Thyroid gland (tissue), 4 donors: Measurements from ENCODE around the gene RNPEPL1. TPM values are rescaled to one million over a fixed set of nuclear protein-coding genes. Genes with fewer than 3 reads are reported as not detected.
A peak's percentile ranks its signal among the peaks of the same experiment; 100 is the strongest.

Experiments
- DNase-seq, 2 donors: peaks; one replicate each; pipeline ENCODE4 v3.0.0-alpha.2; 2019
- H3K27ac ChIP-seq, 3 donors: fragments of 200-600 bp; sonication (generic); 1 replicate in 2 of 3; 2 replicates in 1 of 3; pipeline ENCODE4 v1.5.1; 2016 to 2019; ENCODE audit warnings: mild to moderate bottlenecking in 1 of 3, moderate library complexity in 1 of 3
- H3K27me3 ChIP-seq: fragments of 200-600 bp; sonication (generic); one replicate; pipeline ENCODE4 v1.5.1; 2019
- H3K36me3 ChIP-seq, 2 donors: fragments of 200-600 bp; sonication (generic); one replicate each; pipeline ENCODE4 v1.5.1; 2016 to 2019
- H3K4me1 ChIP-seq, 2 donors: fragments of 200-600 bp; sonication (generic); one replicate each; pipeline ENCODE4 v1.5.1; 2017 to 2019
- H3K4me3 ChIP-seq, 3 donors: fragments of 200-600 bp; sonication (generic); replicated peaks in 1 of 3; 1 replicate in 2 of 3; 2 replicates in 1 of 3; pipeline ENCODE4 v1.5.1; 2016; ENCODE audit warnings: mild to moderate bottlenecking in 1 of 3
- H3K9me3 ChIP-seq: fragments of 200-600 bp; sonication (generic); one replicate; pipeline ENCODE4 v1.5.1; 2017
- POLR2A ChIP-seq, 2 donors: fragments of 450-650 bp; IDR thresholded peaks; one replicate each; pipeline ENCODE4 v1.6.1; 2017; ENCODE audit warnings: antibody characterized with exemption in 2 of 2, mild to moderate bottlenecking in 2 of 2, moderate library complexity in 1 of 2
- WGBS, 2 donors: methylation state at CpG; one replicate each; pipeline ENCODE4 v1.1.5; 2017; 5-methylcytosine and 5-hydroxymethylcytosine counted together
- intact Hi-C: fragments of 100-400 bp; cut with DNase I; formaldehyde crosslinking; loops from one replicate; pipeline ENCODE4 v1.15.1; 2023
- total RNA-seq, 4 donors: library from RNA; depleted of rRNA; stranded (reverse); fragments of >200 nt; gene quantifications; one replicate each; pipeline ENCODE4 v1.2.3, GENCODE V29; 2016
- TF ChIP-seq, protein P1 (sequence below), 6 experiments: fragments of 200-600 bp in 3 of 6; fragments of 450-650 bp in 3 of 6; sonication (generic) in 3 of 6; IDR thresholded peaks; one replicate each; pipeline ENCODE4 v1.5.1; 2016 to 2019; ENCODE audit warnings: antibody characterized with exemption in 6 of 6, mild to moderate bottlenecking in 2 of 6, inconsistent platforms in 1 of 6, moderate library complexity in 1 of 6

The RNPEPL1 gene
- total RNA-seq, 4 donors from 2014 or later: 20.0 to 45.5 (median 37.3) TPM

DNA sequence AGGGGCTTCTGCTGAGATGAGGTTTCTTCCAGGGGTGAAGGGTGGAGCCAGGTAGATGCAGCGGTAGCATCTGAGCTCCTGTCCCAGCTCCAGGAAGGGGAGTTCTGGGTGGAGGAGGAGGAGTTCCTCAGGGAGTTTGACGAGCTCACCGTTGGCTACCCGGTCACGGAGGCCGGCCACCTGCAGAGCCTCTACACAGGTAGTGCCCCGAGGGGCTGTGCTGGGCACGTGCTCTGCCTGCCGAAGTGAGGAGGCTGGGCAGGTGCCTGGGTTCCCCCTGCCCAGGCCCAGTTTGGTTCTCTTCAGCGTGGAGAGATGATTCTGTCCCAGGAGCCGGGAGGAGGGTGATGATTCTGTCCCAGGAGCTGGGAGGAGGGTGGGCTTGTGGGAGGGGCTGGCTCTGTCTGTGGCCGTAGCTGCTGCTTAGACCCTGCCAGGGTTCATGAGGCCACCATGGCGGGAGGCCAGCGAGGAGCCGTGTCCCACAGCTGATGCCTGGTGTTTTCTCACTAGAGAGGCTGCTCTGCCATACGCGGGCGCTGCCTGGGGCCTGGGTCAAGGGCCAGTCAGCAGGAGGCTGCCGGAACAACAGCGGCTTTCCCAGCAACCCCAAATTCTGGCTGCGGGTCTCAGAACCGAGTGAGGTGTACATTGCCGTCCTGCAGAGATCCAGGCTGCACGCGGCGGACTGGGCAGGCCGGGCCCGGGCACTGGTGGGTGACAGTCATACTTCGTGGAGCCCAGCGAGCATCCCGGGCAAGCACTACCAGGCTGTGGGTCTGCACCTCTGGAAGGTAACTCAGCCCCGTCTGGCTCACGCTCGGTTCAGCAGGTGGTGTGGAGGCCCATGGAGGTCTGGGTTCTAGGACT, 26.5 kb downstream of the RNPEPL1 start:
- peaks cover 13 to 16% of the 10 kb centered on the region in 2 donors for H3K36me3 ChIP-seq
- H3K27ac ChIP-seq: no peak overlapping the region
- WGBS, 2 donors: 90 to 96% methylated on average over 11 to 29 of the region's 34 CpGs
- intact Hi-C loops: loop anchor here (10.0 kb wide), 1 partner anchor 110 kb away; no protein-coding TSS in a partner anchor
- H3K4me1 ChIP-seq: no peaks in the 10 kb centered on the region
- H3K9me3 ChIP-seq: no peaks in the 10 kb centered on the region
- DNase-seq: peak; percentile 0
- no peaks in the 10 kb centered on the region for H3K27me3 ChIP-seq
- no peak overlapping the region for H3K4me3 ChIP-seq
- TF ChIP-seq POLR2A (IDR thresholded peaks at IDR 0.05): no peak
- TF ChIP-seq, protein P1, sequence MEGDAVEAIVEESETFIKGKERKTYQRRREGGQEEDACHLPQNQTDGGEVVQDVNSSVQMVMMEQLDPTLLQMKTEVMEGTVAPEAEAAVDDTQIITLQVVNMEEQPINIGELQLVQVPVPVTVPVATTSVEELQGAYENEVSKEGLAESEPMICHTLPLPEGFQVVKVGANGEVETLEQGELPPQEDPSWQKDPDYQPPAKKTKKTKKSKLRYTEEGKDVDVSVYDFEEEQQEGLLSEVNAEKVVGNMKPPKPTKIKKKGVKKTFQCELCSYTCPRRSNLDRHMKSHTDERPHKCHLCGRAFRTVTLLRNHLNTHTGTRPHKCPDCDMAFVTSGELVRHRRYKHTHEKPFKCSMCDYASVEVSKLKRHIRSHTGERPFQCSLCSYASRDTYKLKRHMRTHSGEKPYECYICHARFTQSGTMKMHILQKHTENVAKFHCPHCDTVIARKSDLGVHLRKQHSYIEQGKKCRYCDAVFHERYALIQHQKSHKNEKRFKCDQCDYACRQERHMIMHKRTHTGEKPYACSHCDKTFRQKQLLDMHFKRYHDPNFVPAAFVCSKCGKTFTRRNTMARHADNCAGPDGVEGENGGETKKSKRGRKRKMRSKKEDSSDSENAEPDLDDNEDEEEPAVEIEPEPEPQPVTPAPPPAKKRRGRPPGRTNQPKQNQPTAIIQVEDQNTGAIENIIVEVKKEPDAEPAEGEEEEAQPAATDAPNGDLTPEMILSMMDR (IDR thresholded peaks at IDR 0.05): no peak

DNA sequence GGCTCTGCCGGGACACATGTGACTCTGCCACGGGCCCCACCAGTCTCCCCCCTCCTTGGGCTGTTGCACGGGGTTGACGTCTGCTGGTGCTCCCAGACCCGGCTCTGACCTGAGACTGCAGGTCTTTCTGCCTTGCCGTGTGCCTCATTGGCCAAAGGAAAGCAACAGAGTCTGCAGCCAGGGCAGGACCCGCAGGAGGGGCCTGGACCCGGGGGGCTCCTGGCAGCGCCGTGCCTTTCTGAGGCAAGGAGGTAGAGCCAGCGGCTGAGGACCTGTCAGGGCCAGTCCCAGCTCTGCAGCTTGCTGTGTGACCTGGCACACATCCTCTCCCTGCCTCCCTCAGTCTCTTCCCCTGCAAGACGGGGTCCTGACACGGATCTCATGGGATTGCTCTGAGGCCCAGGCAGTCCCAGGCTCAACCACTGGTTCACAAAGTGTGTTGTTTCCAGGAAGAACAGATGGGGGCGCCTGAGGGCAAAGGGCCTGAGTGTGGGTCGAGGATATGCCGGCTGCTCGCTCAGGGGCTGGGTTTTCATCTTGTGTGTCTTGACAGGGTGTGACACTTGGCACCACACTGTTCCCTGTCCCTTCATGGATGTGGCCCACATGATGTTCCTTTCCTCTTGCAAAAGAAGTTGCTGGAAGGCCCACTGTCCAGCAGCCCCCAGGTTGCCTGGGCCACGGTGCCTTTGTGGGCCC, 27.2 kb downstream of the RNPEPL1 start:
- TF ChIP-seq POLR2A (IDR thresholded peaks at IDR 0.05): no peak
- TF ChIP-seq, protein P1 (IDR thresholded peaks at IDR 0.05): no peak
- Histone ChIP-seq H3K27me3 (no peaks in the 10 kb centered on the region), H3K27ac (no peak overlapping the region), H3K4me1 (no peaks in the 10 kb centered on the region), H3K36me3 (peaks cover 13 to 16% of the 10 kb centered on the region in 2 donors), H3K9me3 (no peaks in the 10 kb centered on the region), H3K4me3 (no peak overlapping the region)
- intact Hi-C loops: loop anchor here (10.0 kb wide), 1 partner anchor 109 kb away; no protein-coding TSS in a partner anchor
- peak; percentile 0 to 1 for DNase-seq
- whole genome bisulfite sequencing, 2 donors: 60 to 80% methylated on average over 7 to 10 of the region's 18 CpGs

DNA sequence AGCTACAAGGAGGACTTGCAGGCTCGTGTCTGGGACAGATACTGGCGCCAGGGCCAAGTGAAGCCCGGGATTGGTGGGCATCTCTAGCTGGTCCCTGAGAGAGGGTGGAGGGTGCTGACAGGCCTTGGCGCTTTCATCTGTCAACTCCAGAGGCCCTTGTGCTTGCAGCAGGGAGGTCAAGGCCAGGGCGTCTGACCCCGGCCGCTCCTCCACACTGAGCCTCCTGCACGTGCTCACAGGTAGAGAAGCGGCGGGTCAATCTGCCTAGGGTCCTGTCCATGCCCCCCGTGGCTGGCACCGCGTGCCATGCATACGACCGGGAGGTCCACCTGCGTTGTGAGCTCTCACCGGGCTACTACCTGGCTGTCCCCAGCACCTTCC, 27.8 kb downstream of the RNPEPL1 start:
- intact Hi-C loops: loop anchor here (10.0 kb wide), 1 partner anchor 109 kb away; no protein-coding TSS in a partner anchor
- no peaks in the 10 kb centered on the region for H3K27me3 ChIP-seq
- H3K4me3 ChIP-seq: no peak overlapping the region
- no peaks in the 10 kb centered on the region for H3K9me3 ChIP-seq
- TF ChIP-seq, protein P1 (IDR thresholded peaks at IDR 0.05): no peak
- no peak for TF ChIP-seq POLR2A (IDR thresholded peaks at IDR 0.05)
- peak; percentile 0 to 1 for DNase-seq
- H3K27ac ChIP-seq: no peak overlapping the region
- 95 to 99% methylated on average over 11 to 14 of the region's 17 CpGs for WGBS, 2 donors
- H3K36me3 ChIP-seq: peaks cover 8 to 13% of the 10 kb centered on the region in 2 donors
- no peaks in the 10 kb centered on the region for H3K4me1 ChIP-seq

DNA sequence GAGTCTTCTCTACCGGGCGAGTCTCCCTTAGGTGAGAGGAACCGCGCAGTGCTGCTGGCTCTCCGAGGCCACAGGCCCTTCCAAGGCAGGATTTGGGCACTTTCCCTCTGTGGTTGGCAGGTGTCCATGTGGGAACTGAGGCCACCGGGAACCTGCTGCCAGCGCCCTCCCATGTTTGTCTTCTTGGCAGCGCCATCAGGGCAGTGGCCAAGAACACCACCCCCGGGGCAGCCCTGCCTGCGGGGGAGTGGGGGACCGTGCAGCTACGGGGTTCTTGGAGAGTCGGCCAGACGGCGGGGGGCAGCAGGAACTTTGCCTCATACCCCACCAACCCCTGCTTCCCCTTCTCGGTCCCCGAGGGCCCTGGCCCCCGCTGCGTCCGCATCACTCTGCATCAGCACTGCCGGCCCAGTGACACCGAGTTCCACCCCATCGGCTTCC, 28.2 kb downstream of the RNPEPL1 start:
- Histone ChIP-seq H3K9me3 (no peaks in the 10 kb centered on the region), H3K27ac (no peak overlapping the region), H3K36me3 (peaks cover 5 to 13% of the 10 kb centered on the region in 2 donors), H3K4me1 (no peaks in the 10 kb centered on the region), H3K27me3 (no peaks in the 10 kb centered on the region), H3K4me3 (no peak overlapping the region)
- intact Hi-C loops: loop anchor here (10.0 kb wide), 1 partner anchor 108 kb away; no protein-coding TSS in a partner anchor
- WGBS, 2 donors: 89 to 90% methylated on average over 4 to 16 of the region's 23 CpGs
- TF ChIP-seq POLR2A (IDR thresholded peaks at IDR 0.05): no peak
- TF ChIP-seq, protein P1 (IDR thresholded peaks at IDR 0.05): no peak
- peak; percentile 0 to 3 for DNase-seq
